Trophoblast cell (in vitro differentiated cells and primary cell): Measurements from ENCODE around the gene ACSM2B.
"Not testable (repeated sequence)": the region's sequence is repeated elsewhere in the genome, so short reads cannot be mapped to it uniquely, and the experiment has no call there.

Experiments used
- DNase-seq, 2 donors: peaks; one replicate each; pipeline ENCODE4 v3.0.0-alpha.2; 2016
- H2AFZ ChIP-seq: 2 replicates; pipeline ENCODE4 v1.6.1; 2013; ENCODE audit warnings: low read length, moderate library complexity, mild to moderate bottlenecking; ENCODE audit not compliant: insufficient read depth, poor library complexity
- H2AK5ac ChIP-seq: 2 replicates; pipeline ENCODE4 v1.6.1; 2013; ENCODE audit warnings: mild to moderate bottlenecking, low read length
- H2BK120ac ChIP-seq: 2 replicates; pipeline ENCODE4 v1.6.1; 2013; ENCODE audit warnings: low read length, mild to moderate bottlenecking, moderate library complexity; ENCODE audit not compliant: insufficient read depth, poor library complexity
- H2BK12ac ChIP-seq: 2 replicates; pipeline ENCODE4 v1.6.1; 2013; ENCODE audit warnings: mild to moderate bottlenecking, low read length, moderate library complexity
- H2BK5ac ChIP-seq: 2 replicates; pipeline ENCODE4 v1.6.1; 2013; ENCODE audit warnings: low read length, low read depth, moderate library complexity, mild to moderate bottlenecking; ENCODE audit not compliant: poor library complexity
- H3K14ac ChIP-seq: 2 replicates; pipeline ENCODE4 v1.6.1; 2013; ENCODE audit warnings: mild to moderate bottlenecking, low read length
- H3K18ac ChIP-seq: 2 replicates; pipeline ENCODE4 v1.6.1; 2013; ENCODE audit warnings: mild to moderate bottlenecking, low read length
- H3K23ac ChIP-seq: 2 replicates; pipeline ENCODE4 v1.6.1; 2013; ENCODE audit warnings: low read length
- H3K27ac ChIP-seq: 2 replicates; pipeline ENCODE4 v1.5.1; 2013; ENCODE audit warnings: low read depth, mild to moderate bottlenecking, inconsistent platforms, low read length, moderate library complexity
- H3K27me3 ChIP-seq: 2 replicates; pipeline ENCODE4 v1.6.1; 2013; ENCODE audit warnings: inconsistent platforms, mild to moderate bottlenecking, low read length, moderate library complexity; ENCODE audit not compliant: insufficient read depth
- H3K36me3 ChIP-seq, 2 experiments: 1 replicate in 1 of 2; 2 replicates in 1 of 2; pipeline ENCODE4 v1.6.1; 2013; ENCODE audit warnings: low read length in 2 of 2, mild to moderate bottlenecking in 2 of 2, moderate library complexity in 1 of 2; ENCODE audit not compliant: insufficient read depth in 2 of 2, control insufficient read depth in 1 of 2
- H3K4ac ChIP-seq: 2 replicates; pipeline ENCODE4 v1.6.1; 2013; ENCODE audit warnings: low read depth, mild to moderate bottlenecking, low read length, moderate library complexity
- H3K4me1 ChIP-seq, 2 experiments: 1 replicate in 1 of 2; 2 replicates in 1 of 2; pipeline ENCODE4 v1.6.1; 2013; ENCODE audit warnings: low read length in 2 of 2, mild to moderate bottlenecking in 2 of 2, moderate library complexity in 1 of 2; ENCODE audit not compliant: insufficient read depth in 2 of 2, control insufficient read depth in 1 of 2
- H3K4me2 ChIP-seq: 2 replicates; pipeline ENCODE4 v1.6.1; 2013; ENCODE audit warnings: inconsistent platforms, mild to moderate bottlenecking, low read length, moderate library complexity
- H3K4me3 ChIP-seq: 2 replicates; pipeline ENCODE4 v1.5.1; 2013; ENCODE audit warnings: mild to moderate bottlenecking, low read depth, low read length, inconsistent platforms
- H3K79me1 ChIP-seq: one replicate; pipeline ENCODE4 v1.6.1; 2013; ENCODE audit warnings: low read length
- H3K79me2 ChIP-seq: 2 replicates; pipeline ENCODE4 v1.6.1; 2013; ENCODE audit warnings: low read length, mild to moderate bottlenecking; ENCODE audit not compliant: control insufficient read depth, insufficient read depth, poor library complexity
- H3K9ac ChIP-seq: 2 replicates; pipeline ENCODE4 v1.6.1; 2013; ENCODE audit warnings: mild to moderate bottlenecking, low read length
- H3K9me3 ChIP-seq: 2 replicates; pipeline ENCODE4 v1.6.1; 2013; ENCODE audit warnings: low read depth, mild to moderate bottlenecking, control low read depth, inconsistent platforms, low read length; ENCODE audit not compliant: insufficient read depth
- H4K12ac ChIP-seq: 2 replicates; pipeline ENCODE4 v1.6.1; 2013; ENCODE audit warnings: low read depth, mild to moderate bottlenecking, low read length, moderate library complexity
- H4K8ac ChIP-seq: 2 replicates; pipeline ENCODE4 v1.6.1; 2013; ENCODE audit warnings: low read depth, mild to moderate bottlenecking, low read length, moderate library complexity
- H4K91ac ChIP-seq: one replicate; pipeline ENCODE4 v1.6.1; 2013; ENCODE audit warnings: low read depth, mild to moderate bottlenecking, low read length, moderate library complexity
- WGBS: extraction: QIAGEN DNeasy Blood & Tissue Kit; methylation state at CpG from one replicate; pipeline ENCODE4 v1.1.7; 2013; ENCODE audit warnings: missing lambda C conversion rate; ENCODE audit not compliant: insufficient read length, insufficient coverage; ENCODE audit errors: extremely low coverage; 5-methylcytosine and 5-hydroxymethylcytosine counted together

Gene ACSM2B

GRCh38 chr16:20599475-20599874 lies 23.3 kb upstream of the ACSM2B start:
- H2AFZ ChIP-seq, H3K36me3 ChIP-seq, H3K4me2 ChIP-seq, DNase-seq, H2BK5ac ChIP-seq, H3K27me3 ChIP-seq, H3K9ac ChIP-seq, H3K14ac ChIP-seq, H3K4me3 ChIP-seq, H3K4ac ChIP-seq, H4K12ac ChIP-seq, H3K4me1 ChIP-seq, H3K9me3 ChIP-seq, H2AK5ac ChIP-seq, H4K91ac ChIP-seq, H3K23ac ChIP-seq, H3K18ac ChIP-seq, H2BK12ac ChIP-seq, H3K79me2 ChIP-seq, H4K8ac ChIP-seq, H3K27ac ChIP-seq, H3K79me1 ChIP-seq, H2BK120ac ChIP-seq: not testable (repeated sequence)
- no CpG with 5 or more reads among the region's 5 CpGs for WGBS

DNA sequence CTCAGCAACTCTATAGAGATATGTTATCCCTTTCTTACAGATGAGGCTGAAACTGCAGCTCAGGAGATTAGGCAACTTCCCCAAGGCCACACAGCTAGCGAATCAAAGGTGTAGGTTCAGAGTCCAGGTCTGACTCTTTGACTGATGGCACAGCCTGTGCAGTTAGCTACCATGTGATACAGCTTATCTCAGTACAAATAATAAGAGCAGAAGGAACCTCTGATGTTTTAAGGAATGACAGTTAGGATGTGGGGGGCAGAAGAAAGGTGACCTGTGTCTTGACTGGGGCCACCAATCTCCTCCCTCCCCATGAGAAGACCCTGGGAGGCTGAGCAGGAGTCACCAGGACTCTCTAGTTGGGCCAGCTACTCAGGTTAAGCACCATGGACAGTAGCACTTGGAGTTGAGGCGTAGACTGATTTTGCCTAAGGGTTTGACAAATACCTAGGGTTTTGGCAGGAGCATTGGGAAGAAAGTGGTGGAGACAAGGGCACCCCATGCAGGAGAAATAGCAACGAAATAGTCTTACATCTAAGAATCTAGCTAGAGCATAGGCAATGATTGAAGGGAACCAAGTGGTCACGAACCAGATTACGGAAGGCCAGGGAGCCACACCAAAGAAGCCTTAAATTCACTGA lies 22.8 kb upstream of the ACSM2B start:
- Histone ChIP-seq H2AFZ (no peak overlapping the region), H3K4me2 (no peak overlapping the region), H3K79me2 (no peaks in the 10 kb centered on the region), H2AK5ac (no peak overlapping the region), H3K27me3 (no peaks in the 10 kb centered on the region), H3K36me3 (no peaks in the 10 kb centered on the region), H3K9me3 (no peaks in the 10 kb centered on the region), H2BK120ac (no peak overlapping the region), H3K23ac (no peak overlapping the region), H3K9ac (no peak overlapping the region), H3K4me3 (no peak overlapping the region), H2BK5ac (no peak overlapping the region), H3K27ac (no peak overlapping the region), H4K91ac (no peak overlapping the region), H3K4ac (no peak overlapping the region), H3K79me1 (no peaks in the 10 kb centered on the region), H3K4me1 (no peaks in the 10 kb centered on the region), H4K12ac (no peak overlapping the region), H3K14ac (no peak overlapping the region), H2BK12ac (no peak overlapping the region), H4K8ac (no peak overlapping the region), H3K18ac (no peak overlapping the region)
- no CpG with 5 or more reads among the region's 5 CpGs for WGBS
- DNase-seq: no peak

DNA sequence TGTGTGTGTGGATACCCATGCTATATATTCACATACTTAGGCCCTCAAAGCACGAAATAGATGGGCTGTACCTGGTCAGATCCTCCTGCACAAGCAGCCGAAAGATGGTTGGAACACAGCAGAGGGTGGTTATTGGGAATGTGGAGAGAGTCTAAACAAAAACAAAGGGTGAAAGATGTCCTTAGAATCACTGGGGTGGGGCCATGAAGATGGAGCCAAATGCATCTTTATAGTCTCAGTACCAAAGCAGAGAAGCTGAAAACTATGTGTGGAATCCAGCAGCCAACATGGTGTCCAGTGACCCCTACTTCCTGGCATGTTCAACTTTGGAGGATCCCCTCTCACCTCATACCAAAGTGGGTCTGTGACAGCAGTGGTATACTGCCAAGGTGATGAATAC lies 19.5 kb upstream of the ACSM2B start:
- not testable (repeated sequence) for H2BK5ac ChIP-seq, H3K9ac ChIP-seq, H3K23ac ChIP-seq, H3K4me2 ChIP-seq, H4K91ac ChIP-seq, H3K4ac ChIP-seq, H2BK120ac ChIP-seq, H3K79me2 ChIP-seq, H3K27me3 ChIP-seq, H2AK5ac ChIP-seq, H3K4me3 ChIP-seq, H2BK12ac ChIP-seq, H3K27ac ChIP-seq, H3K79me1 ChIP-seq, H3K4me1 ChIP-seq, H2AFZ ChIP-seq, H3K18ac ChIP-seq, H4K8ac ChIP-seq, H3K36me3 ChIP-seq, H3K14ac ChIP-seq, H4K12ac ChIP-seq, H3K9me3 ChIP-seq, DNase-seq
- no CpG with 5 or more reads among the region's 2 CpGs for WGBS

- WGBS: no CpG with 5 or more reads among the region's 2 CpGs
- H3K9me3 ChIP-seq, H4K8ac ChIP-seq, H4K12ac ChIP-seq, H2AFZ ChIP-seq, H3K4me2 ChIP-seq, H3K23ac ChIP-seq, H3K27ac ChIP-seq, DNase-seq, H2AK5ac ChIP-seq, H3K18ac ChIP-seq, H3K27me3 ChIP-seq, H4K91ac ChIP-seq, H3K4ac ChIP-seq, H3K79me2 ChIP-seq, H3K4me3 ChIP-seq, H2BK12ac ChIP-seq, H3K79me1 ChIP-seq, H2BK5ac ChIP-seq, H3K4me1 ChIP-seq, H3K36me3 ChIP-seq, H2BK120ac ChIP-seq, H3K9ac ChIP-seq, H3K14ac ChIP-seq: not testable (repeated sequence)
These were observed 18.9 kb upstream of the ACSM2B start for GRCh38 chr16:20595068-20595467.
